Activated CD8-positive, alpha-beta T cell treated with anti-CD3 and anti-CD28 coated beads, Interleukin-2, amount 10 ng/mL, durations not matched to agents 7 days and 5 days (primary cell): ENCODE results near the gene CREB3. TPM values are rescaled to one million over a fixed set of nuclear protein-coding genes. Genes with fewer than 3 reads are reported as not detected.

Experiments used
- ATAC-seq: fragments of 150-1000 bp; cut with Tn5 transposase; one replicate; pipeline ENCODE4 v1.10.0; 2021; ENCODE audit warnings: moderate library complexity
- CTCF ChIA-PET: fragments of 350-600 bp; sonication (Branson Sonifier 250); formaldehyde crosslinking; loops from one replicate; lab custom pipeline; 2021; ENCODE audit warnings: antibody characterized with exemption; lab: Charles Lee
- POLR2A ChIA-PET: fragments of 350-600 bp; sonication (Branson Sonifier 250); formaldehyde crosslinking; loops from one replicate; lab custom pipeline; 2021; ENCODE audit warnings: antibody characterized with exemption; lab: Charles Lee
- DNase-seq: peaks from one replicate; pipeline ENCODE4 v3.0.0-alpha.2; 2020
- H3K27ac Mint-ChIP-seq: one replicate; pipeline ENCODE4 v1.8.0; 2021; ENCODE audit warnings: mild to moderate bottlenecking, mixed read lengths
- H3K27me3 Mint-ChIP-seq: one replicate; pipeline ENCODE4 v1.8.0; 2021; ENCODE audit warnings: low read depth, mixed read lengths
- H3K36me3 Mint-ChIP-seq: one replicate; pipeline ENCODE4 v1.8.0; 2021; ENCODE audit warnings: low read depth, mixed read lengths
- H3K4me1 Mint-ChIP-seq: one replicate; pipeline ENCODE4 v1.8.0; 2021; ENCODE audit warnings: low read depth, mixed read lengths
- H3K4me3 Mint-ChIP-seq: one replicate; pipeline ENCODE4 v1.8.0; 2021; ENCODE audit warnings: mild to moderate bottlenecking, mixed read lengths
- H3K9me3 Mint-ChIP-seq: one replicate; pipeline ENCODE4 v1.8.0; 2022; ENCODE audit warnings: mixed read lengths; ENCODE audit not compliant: insufficient read depth
- total RNA-seq, 2 experiments: library from RNA; stranded (reverse); gene quantifications; one replicate each; pipeline ENCODE4 v1.2.3, GENCODE V29; 2021

Gene CREB3
- total RNA-seq, 2 experiments from 2014 or later = 21.6 to 21.7 TPM

- ATAC-seq = peak; percentile 10
- ChIA-PET POLR2A (interaction anchor here (0.5 to 1.6 kb wide), 10 partner anchors 9 to 740 kb away, joined by 3 to 9 read pairs (median 3); partner anchors contain the start of genes ARHGEF39, CCDC107 and TESK1), CTCF (interaction anchor here (0.7 to 23.9 kb wide), 27 partner anchors 10 to 237 kb away, joined by 3 to 209 read pairs (median 6); partner anchors contain the start of genes ARHGEF39, CCDC107, CD72 and GBA2)
- peak; percentile 71 for DNase-seq
- Mint-ChIP-seq H3K9me3 (no peaks in the 10 kb centered on the region), H3K4me3 (no peak overlapping the region), H3K36me3 (peaks cover 32% of the 10 kb centered on the region), H3K4me1 (peaks cover 8% of the 10 kb centered on the region), H3K27ac (no peak overlapping the region), H3K27me3 (no peaks in the 10 kb centered on the region)
These were observed 4.2 kb upstream of the CREB3 start for GRCh38 chr9:35728041-35728971.

- Mint-ChIP-seq H3K4me3 (no peak overlapping the region), H3K27me3 (no peaks in the 10 kb centered on the region), H3K4me1 (peaks cover 15% of the 10 kb centered on the region), H3K36me3 (peaks cover 25% of the 10 kb centered on the region), H3K9me3 (no peaks in the 10 kb centered on the region), H3K27ac (no peak overlapping the region)
- no peak for DNase-seq
- ChIA-PET POLR2A (interaction anchor here (0.7 kb wide), 1 partner anchor 110 kb away, joined by 3 read pairs; no protein-coding TSS in a partner anchor), CTCF (interaction anchor here (0.7 to 23.9 kb wide), 20 partner anchors 9 to 236 kb away, joined by 3 to 209 read pairs (median 9); partner anchors contain the start of genes ARHGEF39, CCDC107, CD72 and GBA2)
- ATAC-seq = no peak
These were observed 3.4 kb upstream of the CREB3 start for GRCh38 chr9:35729101-35729500.

- H3K4me1 Mint-ChIP-seq = peaks cover 15% of the 10 kb centered on the region
- no peak for ATAC-seq
- no peak overlapping the region for H3K4me3 Mint-ChIP-seq
- peaks cover 19% of the 10 kb centered on the region for H3K36me3 Mint-ChIP-seq
- H3K27me3 Mint-ChIP-seq = no peaks in the 10 kb centered on the region
- POLR2A ChIA-PET = interaction anchor here (1.5 to 4.7 kb wide), 4 partner anchors 19 to 125 kb away, joined by 3 to 37 read pairs (median 17); partner anchors contain the start of genes GBA2 and RGP1
- H3K27ac Mint-ChIP-seq = no peak overlapping the region
- CTCF ChIA-PET = interaction anchor here (0.8 to 23.9 kb wide), 24 partner anchors 10 to 679 kb away, joined by 3 to 209 read pairs (median 8); partner anchors contain the start of genes ARHGEF39, CCDC107, CD72 and GBA2
- H3K9me3 Mint-ChIP-seq = no peaks in the 10 kb centered on the region
- DNase-seq = peak; percentile 61
These were observed 2.6 kb upstream of the CREB3 start for GRCh38 chr9:35729700-35730485.

GRCh38 chr9:35730486-35730854 is 2.0 kb upstream of the CREB3 start:
- peaks cover 15% of the 10 kb centered on the region for H3K4me1 Mint-ChIP-seq
- H3K9me3 Mint-ChIP-seq = no peaks in the 10 kb centered on the region
- H3K4me3 Mint-ChIP-seq = no peak overlapping the region
- no peak for ATAC-seq
- no peak overlapping the region for H3K27ac Mint-ChIP-seq
- ChIA-PET POLR2A (interaction anchor here (1.5 to 4.7 kb wide), 4 partner anchors 18 to 126 kb away, joined by 3 to 37 read pairs (median 17); partner anchors contain the start of genes GBA2 and RGP1), CTCF (interaction anchor here (0.8 to 23.9 kb wide), 15 partner anchors 9 to 679 kb away, joined by 3 to 209 read pairs (median 9); partner anchors contain the start of genes ARHGEF39, CCDC107, GBA2 and HINT2)
- DNase-seq = no peak
- peaks cover 20% of the 10 kb centered on the region for H3K36me3 Mint-ChIP-seq
- no peaks in the 10 kb centered on the region for H3K27me3 Mint-ChIP-seq

GRCh38 chr9:35731415-35732184 is 866 bp upstream of the CREB3 start:
- ChIA-PET CTCF (interaction anchor here (0.7 to 23.9 kb wide), 23 partner anchors 8 to 178 kb away, joined by 3 to 209 read pairs (median 6); partner anchors contain the start of genes CCDC107, GBA2, HINT2 and MSMP), POLR2A (interaction anchor here (0.6 to 4.7 kb wide), 17 partner anchors 11 to 616 kb away, joined by 3 to 37 read pairs (median 4); partner anchors contain the start of genes ATOSB, CCDC107, GBA2 and GNE)
- DNase-seq (peak; percentile 52), ATAC-seq (peak; percentile 1)
- no peaks in the 10 kb centered on the region for H3K9me3 Mint-ChIP-seq
- H3K4me3 Mint-ChIP-seq = no peak overlapping the region
- no peaks in the 10 kb centered on the region for H3K27me3 Mint-ChIP-seq
- peak overlapping the region; percentile 89 for H3K27ac Mint-ChIP-seq
- peaks cover 23% of the 10 kb centered on the region for H3K4me1 Mint-ChIP-seq
- peaks cover 27% of the 10 kb centered on the region for H3K36me3 Mint-ChIP-seq

GRCh38 chr9:35732800-35733541 is 505 bp downstream of the CREB3 start:
- peak; percentile 38 for DNase-seq
- no peaks in the 10 kb centered on the region for H3K27me3 Mint-ChIP-seq
- peaks cover 23% of the 10 kb centered on the region for H3K4me1 Mint-ChIP-seq
- H3K9me3 Mint-ChIP-seq = no peaks in the 10 kb centered on the region
- ChIA-PET POLR2A (interaction anchor here (0.6 to 4.7 kb wide), 14 partner anchors 12 to 617 kb away, joined by 3 to 37 read pairs (median 4); partner anchors contain the start of genes ARHGEF39, ATOSB, CCDC107 and GBA2), CTCF (interaction anchor here (0.9 to 23.9 kb wide), 18 partner anchors 8 to 149 kb away, joined by 3 to 209 read pairs (median 6); partner anchors contain the start of genes CCDC107, GBA2, HINT2 and MSMP)
- peak overlapping the region; percentile 89 for H3K27ac Mint-ChIP-seq
- peaks cover 28% of the 10 kb centered on the region for H3K36me3 Mint-ChIP-seq
- no peak overlapping the region for H3K4me3 Mint-ChIP-seq
- ATAC-seq = no peak

- ChIA-PET CTCF (interaction anchor here (0.7 to 6.8 kb wide), 7 partner anchors 13 to 148 kb away, joined by 3 to 116 read pairs (median 8); partner anchors contain the start of genes GBA2 and RGP1), POLR2A (interaction anchor here (4.7 kb wide), 1 partner anchor 15 kb away, joined by 37 read pairs; the partner anchor contains the start of genes GBA2 and RGP1)
- DNase-seq = no peak
- no peaks in the 10 kb centered on the region for H3K27me3 Mint-ChIP-seq
- peaks cover 23% of the 10 kb centered on the region for H3K4me1 Mint-ChIP-seq
- no peak overlapping the region for H3K4me3 Mint-ChIP-seq
- no peak overlapping the region for H3K27ac Mint-ChIP-seq
- peaks cover 39% of the 10 kb centered on the region for H3K36me3 Mint-ChIP-seq
- no peak for ATAC-seq
- no peaks in the 10 kb centered on the region for H3K9me3 Mint-ChIP-seq
These were observed 1.6 kb downstream of the CREB3 start for GRCh38 chr9:35734096-35734495.

- Mint-ChIP-seq H3K36me3 (peaks cover 50% of the 10 kb centered on the region), H3K9me3 (no peaks in the 10 kb centered on the region), H3K4me3 (no peak overlapping the region), H3K4me1 (peaks cover 22% of the 10 kb centered on the region), H3K27ac (peak overlapping the region; percentile 43), H3K27me3 (no peaks in the 10 kb centered on the region)
- CTCF ChIA-PET = interaction anchor here (0.6 to 6.8 kb wide), 20 partner anchors 11 to 159 kb away, joined by 3 to 116 read pairs (median 5); partner anchors contain the start of genes ARHGEF39, CCDC107, GBA2 and HINT2
- ATAC-seq (no peak), DNase-seq (peak; percentile 84)
- POLR2A ChIA-PET = interaction anchor here (0.6 to 1.8 kb wide), 2 partner anchors 13 to 24 kb away, joined by 3 to 14 read pairs; partner anchors contain the start of genes GBA2 and RGP1
These were observed 3.8 kb downstream of the CREB3 start for GRCh38 chr9:35736201-35736633.

GRCh38 chr9:35737143-35737542 is 4.7 kb downstream of the CREB3 start:
- no peak overlapping the region for H3K27ac Mint-ChIP-seq
- no peak overlapping the region for H3K4me3 Mint-ChIP-seq
- H3K9me3 Mint-ChIP-seq = no peaks in the 10 kb centered on the region
- peaks cover 51% of the 10 kb centered on the region for H3K36me3 Mint-ChIP-seq
- peaks cover 28% of the 10 kb centered on the region for H3K4me1 Mint-ChIP-seq
- DNase-seq (no peak), ATAC-seq (no peak)
- H3K27me3 Mint-ChIP-seq = no peaks in the 10 kb centered on the region
- POLR2A ChIA-PET = interaction anchor here (0.6 to 1.3 kb wide), 4 partner anchors 9 to 127 kb away, joined by 3 to 4 read pairs (median 3); no protein-coding TSS in a partner anchor
- CTCF ChIA-PET = interaction anchor here (0.9 to 6.8 kb wide), 9 partner anchors 9 to 90 kb away, joined by 3 to 116 read pairs (median 6); partner anchors contain the start of genes GBA2, RGP1 and SPAG8
